Superior temporal gyrus (tissue), 1 donor: ENCODE measurements around the gene SPATS2.
"Not testable (repeated sequence)": the region's sequence is repeated elsewhere in the genome, so short reads cannot be mapped to it uniquely, and the experiment has no call there.

ENCODE experiments used
- DNase-seq: peaks from one replicate; pipeline ENCODE4 v3.0.0-alpha.2; 2016; ENCODE audit errors: extremely low spot score

Gene SPATS2

GRCh38 chr12:49367381-49368239, at the start of gene SPATS2:
SPATS2 (plus strand) TSS chr12:49367462; CDS start chr12:49461013, 93,551 bp downstream.
- peak; percentile 50 for DNase-seq

DNA sequence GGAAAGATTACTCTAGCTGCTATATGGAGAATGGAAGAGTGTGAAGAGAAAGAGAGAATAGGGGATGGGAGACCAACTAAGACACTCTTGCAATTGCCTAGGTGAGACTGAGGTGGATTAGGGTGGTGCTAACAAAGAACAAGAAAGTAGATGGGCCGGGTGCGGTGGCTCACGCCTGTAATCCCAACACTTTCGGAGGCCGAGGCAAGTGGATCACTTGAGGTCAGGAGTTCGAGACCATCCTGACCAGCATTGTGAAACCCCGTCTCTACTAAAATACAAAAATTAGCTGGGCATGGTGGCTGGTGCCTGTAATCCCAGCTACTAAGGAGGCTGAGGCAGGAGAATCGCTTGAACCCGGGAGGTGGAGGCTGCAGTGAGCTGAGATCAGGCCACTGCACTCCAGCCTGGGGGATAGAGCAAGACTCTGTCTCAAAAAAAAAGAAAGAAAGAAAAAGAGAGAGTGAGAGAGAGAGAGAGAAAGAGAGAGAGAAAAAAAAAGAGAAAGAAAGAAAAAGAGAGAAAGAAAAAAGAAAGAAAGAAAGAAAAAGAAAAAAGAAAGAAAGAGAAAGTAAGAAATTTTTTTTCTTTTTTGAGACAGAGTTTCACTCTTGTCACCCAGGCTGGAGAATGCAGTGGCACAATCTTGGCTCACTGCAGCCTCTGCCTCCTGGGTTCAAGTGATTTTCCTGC, 46.7 kb upstream of the SPATS2 start:
- DNase-seq: not testable (repeated sequence)

DNA sequence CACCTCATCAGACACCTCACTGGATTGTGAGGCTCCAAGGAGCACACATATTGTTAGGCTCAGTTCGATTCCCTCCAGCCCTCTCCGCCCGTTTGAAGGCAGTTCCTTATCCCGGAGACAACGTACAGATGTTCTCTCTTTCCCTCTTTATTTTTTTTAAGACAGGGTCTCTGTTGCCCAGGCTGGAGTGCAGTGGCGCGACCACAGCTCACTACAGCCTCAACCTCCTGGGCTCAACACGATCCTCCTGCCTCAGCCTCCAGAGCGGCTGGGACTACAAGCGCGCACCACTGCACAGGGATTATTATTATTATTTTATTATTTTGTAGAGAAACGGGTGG, 44.9 kb upstream of the SPATS2 start:
- no peak for DNase-seq

GRCh38 chr12:49322708-49323523, 44.3 kb upstream of the SPATS2 start, which contains the start of gene TROAP:
TROAP (plus strand) TSS chr12:49323255; CDS start chr12:49323609, 354 bp downstream.
- DNase-seq: peak; percentile 100

- no peak for DNase-seq
Measured at GRCh38 chr12:49323524-49324097, 43.7 kb upstream of the SPATS2 start.

DNA sequence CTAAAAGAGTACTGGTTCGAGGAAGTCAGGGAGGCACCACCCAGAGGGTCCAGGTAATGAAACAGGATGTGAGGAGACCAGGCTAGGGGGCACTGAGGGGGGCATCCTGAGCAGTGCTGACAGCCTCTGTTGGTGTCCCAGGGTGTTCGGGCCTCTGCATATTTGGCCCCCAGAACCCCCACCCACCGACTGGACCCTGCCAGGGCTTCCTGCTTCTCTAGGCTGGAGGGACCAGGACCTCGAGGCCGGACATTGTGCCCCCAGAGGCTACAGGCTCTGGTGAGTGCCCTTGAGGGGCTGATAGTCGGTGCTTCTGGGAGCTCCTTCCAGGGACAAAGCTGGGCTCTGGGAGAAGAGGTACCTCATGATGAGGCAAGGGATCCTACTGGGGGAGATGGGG, 41.7 kb upstream of the SPATS2 start:
- no peak for DNase-seq

- no peak for DNase-seq
Measured at GRCh38 chr12:49327368-49327767, 39.9 kb upstream of the SPATS2 start.

DNA sequence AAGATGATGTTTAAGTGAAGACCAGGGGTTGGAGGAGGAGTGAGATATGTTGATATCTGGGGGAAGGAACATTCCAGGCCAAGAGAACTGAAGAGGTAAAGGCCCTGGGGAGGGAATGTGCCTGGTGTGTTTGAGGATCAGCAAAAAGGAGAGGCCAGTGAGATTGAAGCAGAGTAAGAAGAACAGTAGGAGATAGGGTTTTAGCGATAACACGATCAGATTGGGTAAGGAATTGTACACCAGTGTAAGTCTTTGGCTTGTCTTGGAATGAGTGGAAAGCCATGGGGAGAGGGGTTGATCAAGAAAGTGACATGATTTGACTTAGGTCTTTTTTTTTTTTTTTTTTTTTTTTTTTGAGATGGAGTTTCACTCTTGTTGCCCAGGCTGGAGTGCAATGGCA, 39.4 kb upstream of the SPATS2 start:
- DNase-seq: no peak

GRCh38 chr12:49328816-49329215, 38.4 kb upstream of the SPATS2 start:
- DNase-seq: no peak

GRCh38 chr12:49330032-49330619, 37.1 kb upstream of the SPATS2 start:
- DNase-seq: no peak

- no peak for DNase-seq
Measured at GRCh38 chr12:49330631-49331379, 36.5 kb upstream of the SPATS2 start.

DNA sequence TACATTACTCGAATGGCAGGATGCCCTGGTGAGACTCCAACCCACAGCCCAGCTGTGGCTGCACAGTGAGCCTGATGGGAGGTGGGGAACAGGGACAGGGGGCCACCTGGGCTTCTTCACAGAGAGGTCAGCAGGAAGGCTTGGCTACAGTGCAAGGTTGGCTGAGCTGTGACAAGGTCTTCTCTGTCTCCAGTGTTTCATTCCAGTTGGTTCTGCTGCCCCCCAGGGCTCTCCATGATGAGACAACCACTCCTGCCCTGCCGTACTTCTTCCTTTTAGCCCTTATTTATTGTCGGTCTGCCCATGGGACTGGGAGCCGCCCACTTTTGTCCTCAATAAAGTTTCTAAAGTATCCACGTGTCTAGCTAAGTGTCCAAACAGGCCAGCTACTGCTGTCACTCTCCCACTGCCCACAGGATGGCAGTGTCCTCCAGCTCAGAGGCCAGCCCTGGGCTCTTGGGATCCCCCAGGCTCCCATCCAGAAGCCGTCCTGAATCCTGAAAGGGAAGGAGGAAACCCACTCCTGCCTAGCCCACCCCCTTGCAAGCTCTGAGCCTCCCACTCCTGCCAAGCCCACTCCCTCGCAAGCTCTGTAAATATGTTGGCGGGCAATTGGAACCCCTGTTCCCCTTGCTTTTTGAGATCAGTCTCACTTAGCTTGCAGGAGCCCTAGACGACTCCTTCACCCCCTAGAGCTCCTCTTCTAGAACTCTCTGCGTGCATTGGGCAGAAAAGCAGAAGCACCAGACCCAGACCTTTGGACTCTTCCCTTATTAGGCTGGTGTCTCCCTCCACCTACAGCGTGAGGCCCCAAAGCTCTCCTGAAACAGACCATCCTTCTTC, 35.7 kb upstream of the SPATS2 start:
- peak; percentile 84 for DNase-seq

- DNase-seq: no peak
Measured at GRCh38 chr12:49332441-49332861, 34.8 kb upstream of the SPATS2 start.

GRCh38 chr12:49332891-49333371, 34.3 kb upstream of the SPATS2 start:
- DNase-seq: no peak

DNA sequence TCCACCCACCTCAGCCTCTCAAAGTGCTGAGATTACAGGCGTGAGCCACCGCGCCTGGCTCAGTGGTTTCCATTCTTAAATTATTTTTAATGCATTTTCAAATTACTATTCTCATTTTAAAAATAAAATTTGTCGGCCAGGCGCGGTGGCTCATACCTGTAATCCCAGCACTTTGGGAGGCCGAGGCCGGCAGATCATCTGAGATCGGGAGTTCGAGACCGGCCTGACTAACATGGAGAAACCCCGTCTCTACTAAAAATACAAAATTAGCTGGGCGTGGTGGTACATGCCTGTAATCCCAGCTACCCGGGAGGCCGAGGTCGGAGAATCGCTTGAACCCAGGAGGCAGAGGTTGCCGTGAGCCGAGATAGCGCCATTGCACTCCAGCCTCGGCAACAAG, 33.5 kb upstream of the SPATS2 start:
- DNase-seq: not testable (repeated sequence)

DNA sequence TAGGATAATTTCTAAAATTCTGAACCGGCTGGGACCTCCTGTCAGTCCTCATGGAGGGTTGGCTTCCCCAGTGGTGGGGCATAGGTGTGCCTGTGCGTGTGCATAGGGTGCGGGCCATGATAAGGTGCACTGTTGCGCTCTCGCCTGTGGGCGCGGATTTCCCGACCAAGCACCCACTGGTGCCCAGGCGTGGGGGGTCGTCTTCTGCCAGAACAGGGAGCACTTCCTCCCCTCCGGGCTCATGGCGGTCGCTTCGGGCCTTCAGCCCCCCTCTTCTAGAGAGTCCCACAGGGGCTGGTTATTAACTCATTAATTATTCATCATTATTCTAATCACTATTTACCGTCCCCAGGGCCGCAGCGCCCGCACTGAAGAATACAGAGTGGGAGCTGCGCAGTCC, 33.0 kb upstream of the SPATS2 start:
- no peak for DNase-seq

DNA sequence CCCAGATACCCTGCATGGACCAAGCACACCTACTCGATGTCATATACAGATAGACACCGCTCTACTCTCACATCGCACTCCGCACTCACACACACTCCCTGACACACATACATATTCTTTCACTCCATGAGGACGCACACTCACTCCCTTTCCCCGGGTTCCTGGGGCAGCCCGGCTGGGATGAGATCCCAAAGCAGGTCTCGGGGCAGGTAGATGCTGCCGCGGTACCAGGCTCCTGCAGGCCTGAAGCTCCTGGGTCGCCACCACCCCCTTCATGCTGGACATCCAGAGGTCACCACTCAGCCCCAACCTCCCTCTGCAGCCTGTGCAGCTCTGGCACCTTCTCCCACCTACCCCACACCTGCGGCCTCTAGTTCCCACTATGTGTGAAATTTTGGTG, 32.6 kb upstream of the SPATS2 start:
- no peak for DNase-seq

- DNase-seq: no peak
Measured at GRCh38 chr12:49335118-49335954, 31.9 kb upstream of the SPATS2 start.
